Measurements from ENCODE around the gene KRTAP17-1.

DNA sequence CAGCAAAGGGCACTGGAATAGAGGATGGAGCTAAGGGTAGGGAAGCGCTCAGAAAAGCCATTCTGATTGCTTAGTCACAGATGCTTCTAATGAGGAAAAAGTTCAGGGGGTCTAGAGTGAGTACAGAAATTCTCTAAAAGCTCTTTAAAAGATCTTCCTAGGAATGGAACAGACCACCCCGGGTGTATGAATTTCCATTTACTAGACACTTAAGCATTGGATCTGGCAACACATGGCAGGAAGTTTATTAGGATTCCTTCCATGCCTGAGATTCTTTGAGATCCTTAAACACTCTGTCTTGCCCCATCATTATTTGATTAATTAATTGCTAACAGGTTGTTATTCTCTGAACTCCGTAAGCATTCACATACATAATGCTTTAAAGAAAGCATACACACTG is 31.5 kb downstream of the KRTAP17-1 start:
- TF ChIP-seq, protein P1, sequence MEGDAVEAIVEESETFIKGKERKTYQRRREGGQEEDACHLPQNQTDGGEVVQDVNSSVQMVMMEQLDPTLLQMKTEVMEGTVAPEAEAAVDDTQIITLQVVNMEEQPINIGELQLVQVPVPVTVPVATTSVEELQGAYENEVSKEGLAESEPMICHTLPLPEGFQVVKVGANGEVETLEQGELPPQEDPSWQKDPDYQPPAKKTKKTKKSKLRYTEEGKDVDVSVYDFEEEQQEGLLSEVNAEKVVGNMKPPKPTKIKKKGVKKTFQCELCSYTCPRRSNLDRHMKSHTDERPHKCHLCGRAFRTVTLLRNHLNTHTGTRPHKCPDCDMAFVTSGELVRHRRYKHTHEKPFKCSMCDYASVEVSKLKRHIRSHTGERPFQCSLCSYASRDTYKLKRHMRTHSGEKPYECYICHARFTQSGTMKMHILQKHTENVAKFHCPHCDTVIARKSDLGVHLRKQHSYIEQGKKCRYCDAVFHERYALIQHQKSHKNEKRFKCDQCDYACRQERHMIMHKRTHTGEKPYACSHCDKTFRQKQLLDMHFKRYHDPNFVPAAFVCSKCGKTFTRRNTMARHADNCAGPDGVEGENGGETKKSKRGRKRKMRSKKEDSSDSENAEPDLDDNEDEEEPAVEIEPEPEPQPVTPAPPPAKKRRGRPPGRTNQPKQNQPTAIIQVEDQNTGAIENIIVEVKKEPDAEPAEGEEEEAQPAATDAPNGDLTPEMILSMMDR (conservative IDR thresholded peaks at IDR 0.05; ENCODE audit: low read depth, low read length), result no peak
- TF ChIP-seq POLR2A (IDR thresholded peaks at IDR 0.05; ENCODE audit: low read depth, low read length) (no peak), CEBPB (IDR thresholded peaks at IDR 0.05; ENCODE audit: low read depth, low read length) (no peak), NFE2L2 (IDR thresholded peaks at IDR 0.05; ENCODE audit: low read depth, low read length) (no peak), MXI1 (IDR thresholded peaks at IDR 0.05; ENCODE audit: borderline replicate concordance, low read depth, low read length) (no peak), FOS (IDR thresholded peaks at IDR 0.05; ENCODE audit: low read depth, low read length) (no peak), RAD21 (IDR thresholded peaks at IDR 0.05; ENCODE audit: low read length) (no peak), SMC3 (IDR thresholded peaks at IDR 0.05; ENCODE audit: low read depth, low read length) (no peak), BHLHE40 (IDR thresholded peaks at IDR 0.05; ENCODE audit: low read depth, low read length) (no peak), RFX5 (IDR thresholded peaks at IDR 0.05; ENCODE audit: low read depth, low read length) (no peak), RCOR1 (IDR thresholded peaks at IDR 0.05; ENCODE audit: insufficient replicate concordance, low read length) (no peak), MAZ (IDR thresholded peaks at IDR 0.05; ENCODE audit: borderline replicate concordance, low read depth, low read length) (no peak)
